Measurements from ENCODE around the gene SRP68. TPM values are rescaled to one million over a fixed set of nuclear protein-coding genes. Genes with fewer than 3 reads are reported as not detected.
A peak's percentile ranks its signal among the peaks of the same experiment; 100 is the strongest.

Gene SRP68
- total RNA-seq, 2 donors from 2014 or later = 26.2 to 27.7 TPM

DNA sequence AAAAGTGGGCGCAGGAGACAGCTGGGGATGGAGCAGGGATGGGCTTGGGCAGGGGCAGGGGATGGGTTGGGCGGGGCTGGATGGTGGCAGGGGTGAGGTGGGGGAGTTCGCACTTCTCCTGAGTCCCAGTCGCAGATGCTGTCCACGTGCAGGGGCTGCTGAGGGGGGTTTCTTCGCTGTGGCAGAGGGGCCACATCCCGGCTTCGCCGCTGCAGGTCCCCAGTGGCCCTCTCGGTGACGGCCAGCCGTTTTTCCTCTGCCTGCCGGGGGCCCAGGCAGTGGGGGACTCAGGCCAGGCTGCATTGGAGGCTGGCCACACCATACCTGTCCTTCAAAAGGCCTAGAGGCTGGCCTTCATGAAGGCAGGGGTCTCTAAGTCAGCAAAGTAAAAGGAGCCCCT, 53.5 kb downstream of the SRP68 start:
- Histone ChIP-seq H3K27me3 (no peaks in the 10 kb centered on the region), H3K36me3 (replicated peaks in 1 of 2; ENCODE audit: insufficient read depth in 1 of 2, low read depth in 2 of 2) (no peaks in the 10 kb centered on the region), H3K27ac (no peak overlapping the region), H3K9me3 (no peaks in the 10 kb centered on the region), H3K4me1 (peaks cover 8% of the 10 kb centered on the region), H3K4me3 (no peak overlapping the region)
- TF ChIP-seq, protein P1, sequence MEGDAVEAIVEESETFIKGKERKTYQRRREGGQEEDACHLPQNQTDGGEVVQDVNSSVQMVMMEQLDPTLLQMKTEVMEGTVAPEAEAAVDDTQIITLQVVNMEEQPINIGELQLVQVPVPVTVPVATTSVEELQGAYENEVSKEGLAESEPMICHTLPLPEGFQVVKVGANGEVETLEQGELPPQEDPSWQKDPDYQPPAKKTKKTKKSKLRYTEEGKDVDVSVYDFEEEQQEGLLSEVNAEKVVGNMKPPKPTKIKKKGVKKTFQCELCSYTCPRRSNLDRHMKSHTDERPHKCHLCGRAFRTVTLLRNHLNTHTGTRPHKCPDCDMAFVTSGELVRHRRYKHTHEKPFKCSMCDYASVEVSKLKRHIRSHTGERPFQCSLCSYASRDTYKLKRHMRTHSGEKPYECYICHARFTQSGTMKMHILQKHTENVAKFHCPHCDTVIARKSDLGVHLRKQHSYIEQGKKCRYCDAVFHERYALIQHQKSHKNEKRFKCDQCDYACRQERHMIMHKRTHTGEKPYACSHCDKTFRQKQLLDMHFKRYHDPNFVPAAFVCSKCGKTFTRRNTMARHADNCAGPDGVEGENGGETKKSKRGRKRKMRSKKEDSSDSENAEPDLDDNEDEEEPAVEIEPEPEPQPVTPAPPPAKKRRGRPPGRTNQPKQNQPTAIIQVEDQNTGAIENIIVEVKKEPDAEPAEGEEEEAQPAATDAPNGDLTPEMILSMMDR (IDR thresholded peaks at IDR 0.05) = no peak
- no peak for TF ChIP-seq POLR2A (IDR thresholded peaks at IDR 0.05)
- 87 to 90% methylated on average over 11 to 12 of the region's 13 CpGs for WGBS, 2 donors
- no peak for DNase-seq
- ATAC-seq = no peak
- intact Hi-C loops (cut with DNase I) = loop anchor here (10.0 kb wide), 1 partner anchor 256 kb away; no protein-coding TSS in a partner anchor

DNA sequence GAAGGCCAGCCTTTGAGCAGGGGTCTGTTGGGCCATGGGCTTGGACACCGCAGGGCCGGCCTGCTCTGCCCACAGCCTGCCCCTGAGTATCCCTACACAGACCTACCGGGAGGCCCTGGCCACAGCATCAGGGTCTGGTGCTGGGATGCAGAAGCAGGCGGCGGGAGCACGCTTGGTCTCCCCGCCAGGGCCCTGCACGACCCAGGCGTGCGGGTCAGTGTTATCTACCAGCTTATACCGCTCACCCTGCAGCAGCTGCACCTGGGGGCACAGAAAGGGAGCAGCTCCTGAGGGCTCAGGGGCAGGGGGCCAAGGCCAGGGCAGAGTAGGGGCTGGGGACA, 54.0 kb downstream of the SRP68 start:
- H3K27ac ChIP-seq = no peak overlapping the region
- TF ChIP-seq, protein P1 (IDR thresholded peaks at IDR 0.05) = no peak
- no peak for TF ChIP-seq POLR2A (IDR thresholded peaks at IDR 0.05)
- WGBS, 2 donors = 91 to 92% methylated on average over 9 to 10 of the region's 11 CpGs
- no peaks in the 10 kb centered on the region for H3K36me3 ChIP-seq (replicated peaks in 1 of 2; ENCODE audit: insufficient read depth in 1 of 2, low read depth in 2 of 2)
- DNase-seq (no peak), ATAC-seq (no peak)
- H3K4me3 ChIP-seq = no peak overlapping the region
- intact Hi-C loops (cut with DNase I) = loop anchor here (10.0 kb wide), 1 partner anchor 256 kb away; no protein-coding TSS in a partner anchor
- H3K9me3 ChIP-seq = no peaks in the 10 kb centered on the region
- peaks cover 8% of the 10 kb centered on the region for H3K4me1 ChIP-seq
- H3K27me3 ChIP-seq = no peaks in the 10 kb centered on the region

DNA sequence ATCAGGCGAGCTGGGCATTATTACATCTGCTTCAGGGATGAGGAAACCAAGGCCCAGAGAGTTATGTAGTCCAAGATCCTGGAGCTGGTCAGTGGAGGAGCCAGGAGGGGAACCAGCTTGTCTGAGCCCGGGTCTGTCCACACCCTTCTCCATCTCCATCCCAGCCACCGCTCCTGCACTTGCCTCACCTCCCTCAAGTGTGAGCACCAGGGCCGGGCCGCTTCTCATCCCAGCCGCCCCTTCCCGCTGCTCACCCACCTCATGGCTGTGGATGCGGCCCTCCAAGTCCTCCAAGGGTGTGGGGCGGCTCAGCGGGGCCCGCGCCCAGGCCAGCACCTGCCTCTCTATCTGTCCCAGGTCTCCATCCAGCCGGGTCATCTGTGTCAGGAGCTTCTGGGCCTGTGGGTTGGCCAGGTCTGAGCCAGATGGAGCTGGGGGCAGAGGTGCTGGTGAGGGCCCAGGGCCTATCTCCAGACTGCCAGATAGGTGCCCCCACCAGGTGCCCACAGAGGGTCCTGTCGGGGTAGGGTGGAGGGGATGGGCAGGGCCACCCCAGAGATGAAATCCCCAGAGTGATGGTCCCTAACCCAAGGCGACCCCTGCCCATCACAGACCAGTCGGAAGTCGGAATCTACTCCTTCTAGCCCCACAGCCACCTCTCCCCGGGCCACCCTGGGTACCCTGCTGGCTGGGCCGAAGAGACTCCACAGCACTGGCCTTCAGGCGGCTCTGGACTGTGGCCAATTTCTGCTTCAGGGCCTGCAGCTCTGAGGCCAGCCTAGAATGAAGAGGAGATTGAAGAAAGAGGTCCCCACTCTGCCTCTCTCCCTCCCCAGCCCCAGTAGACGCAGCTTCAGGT, 54.6 kb downstream of the SRP68 start:
- no peaks in the 10 kb centered on the region for H3K27me3 ChIP-seq
- DNase-seq (no peak), ATAC-seq (no peak)
- H3K4me3 ChIP-seq = no peak overlapping the region
- H3K9me3 ChIP-seq = no peaks in the 10 kb centered on the region
- TF ChIP-seq, protein P1 (IDR thresholded peaks at IDR 0.05) = no peak
- peaks cover 8% of the 10 kb centered on the region for H3K4me1 ChIP-seq
- 86 to 87% methylated on average over 16 to 21 of the region's 21 CpGs for WGBS, 2 donors
- intact Hi-C loops (cut with DNase I) = loop anchor here (10.0 kb wide), 1 partner anchor 257 kb away; no protein-coding TSS in a partner anchor
- H3K36me3 ChIP-seq (replicated peaks in 1 of 2; ENCODE audit: insufficient read depth in 1 of 2, low read depth in 2 of 2) = no peaks in the 10 kb centered on the region
- no peak overlapping the region for H3K27ac ChIP-seq

DNA sequence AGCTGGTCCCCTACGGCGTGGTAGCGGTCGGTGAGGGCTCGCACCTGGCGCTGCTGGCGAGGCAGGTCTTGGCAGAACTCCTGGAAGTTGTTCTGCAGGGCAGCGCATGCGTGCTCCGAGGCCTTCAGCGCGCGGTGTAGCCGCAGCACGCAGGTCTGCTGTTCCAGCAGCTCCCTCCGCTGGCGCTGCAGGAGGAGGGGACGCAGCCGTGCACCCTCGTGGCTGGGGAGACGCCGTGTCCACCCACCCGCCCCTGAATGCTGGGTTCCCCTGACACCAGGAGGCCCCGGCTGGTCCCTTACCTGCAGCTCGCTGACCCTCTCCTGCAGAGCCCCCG, 57.4 kb downstream of the SRP68 start:
- no peak for ATAC-seq
- H3K9me3 ChIP-seq = no peaks in the 10 kb centered on the region
- no peak overlapping the region for H3K27ac ChIP-seq
- intact Hi-C loops (cut with DNase I) = loop anchor here (10.0 kb wide), 1 partner anchor 260 kb away; no protein-coding TSS in a partner anchor
- no peak for TF ChIP-seq POLR2A (IDR thresholded peaks at IDR 0.05)
- 73 to 92% methylated on average over 2 to 25 of the region's 26 CpGs for WGBS, 2 donors
- H3K4me3 ChIP-seq = no peak overlapping the region
- H3K4me1 ChIP-seq = peaks cover 8% of the 10 kb centered on the region
- no peaks in the 10 kb centered on the region for H3K36me3 ChIP-seq (replicated peaks in 1 of 2; ENCODE audit: insufficient read depth in 1 of 2, low read depth in 2 of 2)
- H3K27me3 ChIP-seq = no peaks in the 10 kb centered on the region
- DNase-seq = peak in 3 of 4 donors; percentile 40 to 65 (median 58)

DNA sequence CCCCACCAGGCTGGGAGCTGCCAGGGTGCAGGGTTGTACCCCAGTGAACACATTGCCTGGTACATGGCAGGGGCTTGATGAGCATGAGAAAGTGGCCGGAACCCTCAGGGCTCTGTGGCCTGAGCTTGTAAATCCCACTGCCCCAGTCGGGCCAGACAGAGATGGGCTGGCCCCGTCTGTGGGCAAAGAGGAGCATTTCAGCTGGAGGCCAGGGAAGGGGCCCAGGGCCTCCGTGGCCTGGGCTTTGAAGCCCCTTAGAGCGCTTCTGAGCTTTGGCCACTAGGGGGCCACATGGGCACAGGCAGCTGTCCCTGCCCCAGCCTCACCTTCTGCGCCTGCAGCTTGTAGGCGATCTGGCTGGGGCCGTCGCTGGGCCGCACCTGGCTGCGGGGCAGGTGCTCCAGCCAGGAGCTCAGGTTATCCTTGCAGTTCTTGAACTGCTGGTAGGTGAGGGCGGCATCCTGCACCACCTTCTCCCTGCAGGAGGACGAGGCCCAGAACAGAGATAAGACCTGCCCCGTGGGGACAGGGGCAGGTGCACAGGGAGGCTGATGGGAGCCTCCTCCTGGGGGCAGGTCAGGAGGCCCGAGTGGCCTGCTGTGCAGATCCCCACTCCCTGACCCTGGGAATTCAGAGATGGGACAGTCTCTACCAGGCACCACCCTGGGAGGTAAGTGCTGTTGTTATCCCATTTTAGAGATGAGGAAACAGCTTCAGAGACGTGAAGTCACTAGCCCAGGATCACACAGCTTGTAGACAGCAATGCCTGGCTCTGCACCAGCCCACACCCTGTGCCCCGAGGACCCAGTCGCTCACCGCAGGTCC, 58.0 kb downstream of the SRP68 start:
- peak; percentile 86 for ATAC-seq
- intact Hi-C loops (cut with DNase I) = loop anchor here (10.0 kb wide), 1 partner anchor 260 kb away; no protein-coding TSS in a partner anchor
- DNase-seq = peak; percentile 78 to 87 (median 84)

More for the DNA sequence above, 58.0 kb downstream of the SRP68 start:
- no peak overlapping the region for H3K4me3 ChIP-seq
- WGBS, 2 donors = 20% methylated on average over 1 to 19 of the region's 19 CpGs
- TF ChIP-seq, protein P1 (IDR thresholded peaks at IDR 0.05) = peak; percentile 86 to 98 (median 92)
- TF ChIP-seq POLR2A (IDR thresholded peaks at IDR 0.05) = no peak
- H3K4me1 ChIP-seq = peaks cover 8% of the 10 kb centered on the region
- H3K36me3 ChIP-seq (replicated peaks in 1 of 2; ENCODE audit: insufficient read depth in 1 of 2, low read depth in 2 of 2) = no peaks in the 10 kb centered on the region
- no peaks in the 10 kb centered on the region for H3K9me3 ChIP-seq
- no peak overlapping the region for H3K27ac ChIP-seq
- no peaks in the 10 kb centered on the region for H3K27me3 ChIP-seq

Data from body of pancreas (tissue), 4 donors.